AG09309 (cell line): ENCODE data around the gene TJP3.

Experiments
- DNase-seq: peaks from one replicate; pipeline ENCODE4 v3.0.0-alpha.2; 2010; ENCODE audit warnings: low read depth
- H3K4me3 ChIP-seq: 2 replicates; pipeline ENCODE4 v1.5.1; 2011; ENCODE audit warnings: mild to moderate bottlenecking, low read depth, low read length, moderate library complexity; ENCODE audit not compliant: control insufficient read depth
- CTCF ChIP-seq: IDR thresholded peaks from 2 replicates; pipeline ENCODE4 v1.5.1; 2011; ENCODE audit warnings: mild to moderate bottlenecking, low read depth, low read length, inconsistent platforms; ENCODE audit not compliant: insufficient read depth, control insufficient read depth; ENCODE audit errors: missing control alignments

Gene TJP3

DNA sequence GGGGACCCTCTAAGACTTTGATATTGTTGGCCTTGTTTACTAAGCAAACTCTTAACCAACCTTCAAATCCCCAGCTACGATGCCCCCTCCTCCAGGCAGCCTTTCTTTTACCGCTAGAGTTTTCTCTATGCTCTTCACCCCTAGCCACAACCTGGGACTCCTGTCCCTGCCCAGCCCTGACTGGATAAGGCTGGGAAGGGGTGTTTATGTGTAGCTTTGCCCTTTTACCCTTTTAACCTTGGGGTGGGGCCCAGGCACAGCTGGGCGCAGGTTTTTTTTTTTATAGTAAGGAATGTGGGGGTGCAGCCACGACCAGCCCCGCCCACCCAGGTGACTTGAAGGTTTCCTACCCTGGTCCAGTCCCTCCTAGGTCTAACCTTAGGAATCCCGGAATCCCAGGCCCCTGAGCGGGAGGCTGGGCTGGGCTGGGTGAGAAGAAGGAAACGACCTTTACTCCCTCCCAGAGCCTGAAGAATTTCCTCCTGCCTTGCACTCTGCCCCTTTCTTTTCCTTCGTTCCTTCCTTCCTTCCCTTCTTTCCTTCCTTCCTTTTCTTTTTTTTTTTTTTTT, 12.2 kb downstream of the TJP3 start:
- TF ChIP-seq CTCF, result no peak
- DNase-seq, result no peak

DNA sequence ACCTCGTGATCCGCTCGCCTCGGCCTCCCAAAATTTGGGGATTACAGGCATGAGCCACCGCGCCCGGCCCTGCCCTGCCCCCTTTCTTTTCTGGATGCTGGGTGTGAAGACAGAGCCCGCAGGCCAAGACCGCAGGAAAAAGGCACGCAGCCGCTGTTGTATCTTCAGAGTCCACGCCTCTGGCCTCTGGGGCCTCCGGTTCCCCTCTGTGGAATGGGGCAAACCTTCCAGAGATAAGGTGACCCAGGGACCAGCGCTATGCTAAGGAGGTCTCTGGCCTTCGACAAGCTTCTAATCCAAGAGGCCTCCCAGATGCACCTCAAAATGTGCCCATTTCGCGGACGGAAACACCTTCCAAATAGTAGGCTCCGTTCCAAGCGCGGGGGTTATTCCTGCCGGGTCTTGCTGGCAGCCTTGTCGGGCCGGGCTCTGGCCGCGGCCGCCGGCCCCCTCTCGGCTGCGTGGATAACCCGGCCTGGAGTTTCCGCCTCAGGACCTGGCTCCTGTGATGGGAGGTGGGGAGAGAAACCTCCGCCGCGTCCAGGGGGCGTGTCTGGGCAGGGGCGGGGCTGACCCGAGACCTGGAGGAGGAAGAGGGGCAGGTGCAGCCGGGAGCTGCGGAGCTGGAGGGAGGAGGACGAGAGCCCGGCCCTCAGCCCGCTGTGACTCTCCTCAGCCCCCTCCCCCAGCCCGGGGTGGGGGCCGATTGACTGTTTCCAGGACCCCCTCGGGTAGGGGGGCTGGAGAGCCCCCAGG, 13.1 kb downstream of the TJP3 start:
- peak; percentile 23 for DNase-seq
- no peak overlapping the region for H3K4me3 ChIP-seq

More for the DNA sequence above, 12.2 kb downstream of the TJP3 start:
- H3K4me3 ChIP-seq, result no peak overlapping the region

GRCh38 chr19:3721887-3722442, 13.8 kb downstream of the TJP3 start:
- no peak for TF ChIP-seq CTCF
- DNase-seq, result no peak
- no peak overlapping the region for H3K4me3 ChIP-seq

More for the DNA sequence above, 13.1 kb downstream of the TJP3 start:
- no peak for TF ChIP-seq CTCF

- no peak overlapping the region for H3K4me3 ChIP-seq
- TF ChIP-seq CTCF, result no peak
- DNase-seq, result no peak
Observed at GRCh38 chr19:3722443-3723109, 14.4 kb downstream of the TJP3 start.

DNA sequence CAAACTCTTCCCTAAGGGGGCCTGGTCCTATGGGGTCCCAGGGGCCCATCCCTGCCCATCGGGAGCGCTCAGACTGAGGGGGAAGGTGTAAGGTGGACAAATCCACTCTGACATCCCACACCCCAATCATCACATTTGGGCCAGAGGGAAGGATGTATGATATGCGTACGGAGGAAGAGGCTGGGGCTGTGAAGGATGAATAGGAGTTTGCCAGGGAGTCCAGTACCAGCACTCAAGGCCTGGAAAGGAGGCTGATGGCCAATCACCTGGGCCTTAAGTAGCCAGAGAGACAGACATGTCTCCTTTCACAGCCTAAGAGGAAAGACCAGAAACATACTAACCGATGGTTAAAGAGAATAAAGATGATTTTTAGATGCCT, 14.9 kb downstream of the TJP3 start:
- no peak for TF ChIP-seq CTCF
- H3K4me3 ChIP-seq, result no peak overlapping the region
- DNase-seq, result no peak

DNA sequence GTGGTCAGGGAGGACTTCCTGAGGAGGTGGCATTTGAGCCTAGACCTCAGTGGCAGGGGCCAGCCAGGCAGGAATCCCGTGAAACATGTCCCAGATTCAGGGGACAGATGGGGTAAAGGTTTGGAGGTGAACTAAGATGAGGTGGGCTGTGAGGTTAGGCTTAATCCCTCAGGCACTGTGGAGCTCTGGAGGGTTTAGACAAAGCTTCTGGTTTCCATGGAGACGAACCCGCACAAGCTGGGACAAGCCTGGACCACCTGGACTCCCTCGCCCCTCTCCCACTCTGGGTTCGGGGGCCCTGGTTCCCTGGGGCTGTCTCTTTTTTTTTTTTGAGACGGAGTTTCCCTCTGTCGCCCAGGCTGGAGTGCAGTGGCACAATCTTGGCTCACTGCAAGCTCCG, 15.7 kb downstream of the TJP3 start:
- H3K4me3 ChIP-seq, result no peak overlapping the region
- no peak for DNase-seq
- TF ChIP-seq CTCF, result no peak
